ENCODE data around the gene SLC9A2.

GRCh38 chr2:102601730-102602129 is 17.6 kb upstream of the SLC9A2 start:
- TF ChIP-seq POLR2AphosphoS5 (IDR thresholded peaks at IDR 0.05) (no peak), POLR2A (IDR thresholded peaks at IDR 0.05) (no peak), CTCF (IDR thresholded peaks at IDR 0.05) (no peak), EP300 (IDR thresholded peaks at IDR 0.05) (no peak)

Measured in sigmoid colon (tissue), 4 donors.